ENCODE data around the gene KRT79. TPM values are rescaled to one million over a fixed set of nuclear protein-coding genes. Genes with fewer than 3 reads are reported as not detected.
A peak's percentile ranks its signal among the peaks of the same experiment; 100 is the strongest.

KRT79 gene
- total and polyA plus RNA-seq, 9 of the 15 experiments (the other 6 are each of a cell fraction or from before 2014, with no cell fraction given), result 0.03 to 2.3 (median 0.23) TPM; not detected in 2

DNA sequence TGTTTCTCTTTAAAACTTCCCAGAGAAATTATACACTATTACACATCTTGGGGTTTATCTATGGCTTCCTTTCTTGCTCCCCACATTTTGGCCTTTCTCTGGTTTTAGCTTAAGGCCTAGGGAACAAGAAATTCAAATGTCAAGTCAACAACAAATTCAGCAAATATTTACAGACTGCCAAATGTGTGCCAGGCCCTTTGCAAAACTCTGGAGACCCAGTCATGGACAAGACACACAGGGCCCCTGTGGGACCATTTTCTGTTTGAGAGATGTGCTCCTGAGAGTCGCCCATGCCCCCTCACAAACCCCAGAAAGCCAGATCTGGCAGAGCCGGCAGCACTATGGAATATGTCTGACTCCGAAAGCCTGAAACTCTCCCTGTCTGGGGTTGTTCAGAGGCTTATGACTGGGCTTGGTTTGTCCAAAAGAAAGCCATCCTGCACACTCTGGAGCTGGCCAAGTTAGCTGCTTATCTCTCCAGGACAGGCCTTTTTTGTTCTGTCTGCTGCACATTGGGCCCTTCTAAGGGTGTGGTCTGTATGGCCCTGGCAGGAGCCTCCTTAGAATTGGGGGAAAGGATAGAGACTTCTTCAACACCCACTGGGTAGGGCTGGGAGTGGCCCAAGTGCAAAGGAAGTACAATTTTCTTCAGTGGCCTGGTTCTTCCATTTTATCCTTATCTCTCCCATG is 37.1 kb downstream of the KRT79 start (continued):
- TF ChIP-seq, protein P1, sequence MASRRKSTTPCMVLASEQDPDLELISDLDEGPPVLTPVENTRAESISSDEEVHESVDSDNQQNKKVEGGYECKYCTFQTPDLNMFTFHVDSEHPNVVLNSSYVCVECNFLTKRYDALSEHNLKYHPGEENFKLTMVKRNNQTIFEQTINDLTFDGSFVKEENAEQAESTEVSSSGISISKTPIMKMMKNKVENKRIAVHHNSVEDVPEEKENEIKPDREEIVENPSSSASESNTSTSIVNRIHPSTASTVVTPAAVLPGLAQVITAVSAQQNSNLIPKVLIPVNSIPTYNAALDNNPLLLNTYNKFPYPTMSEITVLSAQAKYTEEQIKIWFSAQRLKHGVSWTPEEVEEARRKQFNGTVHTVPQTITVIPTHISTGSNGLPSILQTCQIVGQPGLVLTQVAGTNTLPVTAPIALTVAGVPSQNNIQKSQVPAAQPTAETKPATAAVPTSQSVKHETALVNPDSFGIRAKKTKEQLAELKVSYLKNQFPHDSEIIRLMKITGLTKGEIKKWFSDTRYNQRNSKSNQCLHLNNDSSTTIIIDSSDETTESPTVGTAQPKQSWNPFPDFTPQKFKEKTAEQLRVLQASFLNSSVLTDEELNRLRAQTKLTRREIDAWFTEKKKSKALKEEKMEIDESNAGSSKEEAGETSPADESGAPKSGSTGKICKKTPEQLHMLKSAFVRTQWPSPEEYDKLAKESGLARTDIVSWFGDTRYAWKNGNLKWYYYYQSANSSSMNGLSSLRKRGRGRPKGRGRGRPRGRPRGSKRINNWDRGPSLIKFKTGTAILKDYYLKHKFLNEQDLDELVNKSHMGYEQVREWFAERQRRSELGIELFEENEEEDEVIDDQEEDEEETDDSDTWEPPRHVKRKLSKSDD (conservative IDR thresholded peaks at IDR 0.05; ENCODE audit: low read length), result no peak
- peak; percentile 96 for TF ChIP-seq ARID1B (IDR thresholded peaks at IDR 0.05)
- TF ChIP-seq SP2 (IDR thresholded peaks at IDR 0.05; ENCODE audit: extremely low read depth, low read depth, low read length, poor library complexity, severe bottlenecking), result no peak
- TF ChIP-seq MYBL2 (IDR thresholded peaks at IDR 0.05; ENCODE audit: low read depth), result no peak
- TF ChIP-seq MYBL2 (CRISPR knock-in tag; IDR thresholded peaks at IDR 0.05; ENCODE audit: borderline replicate concordance), result no peak
- TF ChIP-seq, protein P2, sequence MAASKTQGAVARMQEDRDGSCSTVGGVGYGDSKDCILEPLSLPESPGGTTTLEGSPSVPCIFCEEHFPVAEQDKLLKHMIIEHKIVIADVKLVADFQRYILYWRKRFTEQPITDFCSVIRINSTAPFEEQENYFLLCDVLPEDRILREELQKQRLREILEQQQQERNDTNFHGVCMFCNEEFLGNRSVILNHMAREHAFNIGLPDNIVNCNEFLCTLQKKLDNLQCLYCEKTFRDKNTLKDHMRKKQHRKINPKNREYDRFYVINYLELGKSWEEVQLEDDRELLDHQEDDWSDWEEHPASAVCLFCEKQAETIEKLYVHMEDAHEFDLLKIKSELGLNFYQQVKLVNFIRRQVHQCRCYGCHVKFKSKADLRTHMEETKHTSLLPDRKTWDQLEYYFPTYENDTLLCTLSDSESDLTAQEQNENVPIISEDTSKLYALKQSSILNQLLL (CRISPR knock-in tag; IDR thresholded peaks at IDR 0.05; ENCODE audit: borderline replicate concordance), result no peak
- TF ChIP-seq L3MBTL2 (IDR thresholded peaks at IDR 0.05), result no peak
- TF ChIP-seq EP300 (IDR thresholded peaks at IDR 0.05; ENCODE audit: low read length), result peak; percentile 78
- TF ChIP-seq, protein P3, sequence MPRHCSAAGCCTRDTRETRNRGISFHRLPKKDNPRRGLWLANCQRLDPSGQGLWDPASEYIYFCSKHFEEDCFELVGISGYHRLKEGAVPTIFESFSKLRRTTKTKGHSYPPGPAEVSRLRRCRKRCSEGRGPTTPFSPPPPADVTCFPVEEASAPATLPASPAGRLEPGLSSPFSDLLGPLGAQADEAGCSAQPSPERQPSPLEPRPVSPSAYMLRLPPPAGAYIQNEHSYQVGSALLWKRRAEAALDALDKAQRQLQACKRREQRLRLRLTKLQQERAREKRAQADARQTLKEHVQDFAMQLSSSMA (CRISPR knock-in tag; IDR thresholded peaks at IDR 0.05), result no peak
- TF ChIP-seq ZNF444 (CRISPR knock-in tag; IDR thresholded peaks at IDR 0.05), result no peak
- peak; percentile 57; the same call in 1 of the 2 replicates for TF ChIP-seq ATF7 (IDR thresholded peaks at IDR 0.05)
- no peak for TF ChIP-seq NCOA1 (IDR thresholded peaks at IDR 0.05; ENCODE audit: low read depth)
- no peak for TF ChIP-seq SIRT6 (IDR thresholded peaks at IDR 0.05; ENCODE audit: low read depth, low read length)
- no peak for TF ChIP-seq SLC30A9 (CRISPR knock-in tag; IDR thresholded peaks at IDR 0.05)
- TF ChIP-seq, protein P4, sequence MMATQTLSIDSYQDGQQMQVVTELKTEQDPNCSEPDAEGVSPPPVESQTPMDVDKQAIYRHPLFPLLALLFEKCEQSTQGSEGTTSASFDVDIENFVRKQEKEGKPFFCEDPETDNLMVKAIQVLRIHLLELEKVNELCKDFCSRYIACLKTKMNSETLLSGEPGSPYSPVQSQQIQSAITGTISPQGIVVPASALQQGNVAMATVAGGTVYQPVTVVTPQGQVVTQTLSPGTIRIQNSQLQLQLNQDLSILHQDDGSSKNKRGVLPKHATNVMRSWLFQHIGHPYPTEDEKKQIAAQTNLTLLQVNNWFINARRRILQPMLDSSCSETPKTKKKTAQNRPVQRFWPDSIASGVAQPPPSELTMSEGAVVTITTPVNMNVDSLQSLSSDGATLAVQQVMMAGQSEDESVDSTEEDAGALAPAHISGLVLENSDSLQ (IDR thresholded peaks at IDR 0.05), result no peak
- TF ChIP-seq SMC3 (conservative IDR thresholded peaks at IDR 0.05; ENCODE audit: insufficient read depth, low read depth, low read length), result no peak
- no peak for TF ChIP-seq NR4A1 (CRISPR knock-in tag; IDR thresholded peaks at IDR 0.05)
- no peak for TF ChIP-seq NR4A1 (tag; IDR thresholded peaks at IDR 0.05)
- TF ChIP-seq, protein P5, sequence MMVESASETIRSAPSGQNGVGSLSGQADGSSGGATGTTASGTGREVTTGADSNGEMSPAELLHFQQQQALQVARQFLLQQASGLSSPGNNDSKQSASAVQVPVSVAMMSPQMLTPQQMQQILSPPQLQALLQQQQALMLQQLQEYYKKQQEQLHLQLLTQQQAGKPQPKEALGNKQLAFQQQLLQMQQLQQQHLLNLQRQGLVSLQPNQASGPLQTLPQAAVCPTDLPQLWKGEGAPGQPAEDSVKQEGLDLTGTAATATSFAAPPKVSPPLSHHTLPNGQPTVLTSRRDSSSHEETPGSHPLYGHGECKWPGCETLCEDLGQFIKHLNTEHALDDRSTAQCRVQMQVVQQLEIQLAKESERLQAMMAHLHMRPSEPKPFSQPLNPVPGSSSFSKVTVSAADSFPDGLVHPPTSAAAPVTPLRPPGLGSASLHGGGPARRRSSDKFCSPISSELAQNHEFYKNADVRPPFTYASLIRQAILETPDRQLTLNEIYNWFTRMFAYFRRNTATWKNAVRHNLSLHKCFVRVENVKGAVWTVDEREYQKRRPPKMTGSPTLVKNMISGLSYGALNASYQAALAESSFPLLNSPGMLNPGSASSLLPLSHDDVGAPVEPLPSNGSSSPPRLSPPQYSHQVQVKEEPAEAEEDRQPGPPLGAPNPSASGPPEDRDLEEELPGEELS (CRISPR knock-in tag; IDR thresholded peaks at IDR 0.05; ENCODE audit: borderline replicate concordance), result no peak
- no peak for TF ChIP-seq ZNF324 (CRISPR knock-in tag; IDR thresholded peaks at IDR 0.05)
- no peak for TF ChIP-seq NCOA2 (IDR thresholded peaks at IDR 0.05; ENCODE audit: partially characterized antibody in 2 of 2)

All from K562 (cell line).